Measurements from ENCODE around the gene ZNF770. TPM values are rescaled to one million over a fixed set of nuclear protein-coding genes. Genes with fewer than 3 reads are reported as not detected.

The ZNF770 gene
- total RNA-seq, 4 donors from 2014 or later, result 20.9 to 27.4 (median 24.2) TPM

DNA sequence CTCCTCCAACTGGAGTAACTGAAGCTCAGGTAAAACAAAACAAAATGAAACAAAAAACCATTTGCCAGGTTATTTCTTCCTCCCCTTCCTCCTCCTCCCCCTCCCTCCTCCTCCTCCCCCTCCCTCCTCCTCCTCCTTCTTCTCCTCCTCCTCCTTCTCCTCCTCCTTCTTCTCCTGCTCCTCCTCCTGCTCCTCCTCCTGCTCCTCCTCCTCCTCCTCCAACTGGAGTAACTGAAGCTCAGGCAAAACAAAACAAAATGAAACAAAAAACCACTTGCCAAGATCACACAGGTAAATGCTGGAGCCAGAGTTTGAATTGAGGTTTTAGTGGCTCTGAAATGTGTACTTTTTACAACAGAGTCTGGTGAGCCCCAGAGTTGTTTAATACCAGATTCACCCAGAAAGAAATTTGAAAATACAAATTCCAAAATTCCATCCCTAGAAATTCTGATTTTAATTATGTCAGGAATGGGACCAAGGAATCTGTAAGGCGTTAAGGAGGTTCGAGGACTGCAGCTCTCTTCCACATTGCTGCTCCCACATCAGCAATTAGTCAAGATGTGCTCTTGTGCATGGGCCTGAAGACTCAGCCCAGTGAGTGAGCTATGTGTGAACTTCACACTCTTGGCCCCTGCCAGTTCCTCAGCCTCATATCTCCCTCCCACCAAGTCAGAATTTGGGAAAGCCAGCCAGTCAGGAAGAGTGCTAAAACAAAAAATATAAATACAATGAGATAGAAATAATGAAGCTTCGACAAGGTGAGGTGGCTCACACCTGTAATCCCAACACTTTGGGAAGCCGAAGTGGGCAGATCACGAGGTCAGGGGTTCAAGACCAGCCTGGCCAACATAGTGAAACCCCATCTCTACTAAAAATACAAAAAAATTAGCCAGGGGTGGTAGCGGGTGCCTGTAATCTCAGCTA lies 31.6 kb upstream of the ZNF770 start:
- no peak for ATAC-seq
- H3K36me3 ChIP-seq, result no peaks in the 10 kb centered on the region
- H3K9me3 ChIP-seq, result no peaks in the 10 kb centered on the region
- H3K27ac ChIP-seq, result no peak overlapping the region
- no peaks in the 10 kb centered on the region for H3K27me3 ChIP-seq
- no peak overlapping the region for H3K4me3 ChIP-seq
- H3K4me1 ChIP-seq, result no peaks in the 10 kb centered on the region
- WGBS, 2 donors (ENCODE audit: low coverage in 1 of 2), result 80 to 82% methylated on average over 5 to 6 of the region's 6 CpGs
- TF ChIP-seq, protein P1, sequence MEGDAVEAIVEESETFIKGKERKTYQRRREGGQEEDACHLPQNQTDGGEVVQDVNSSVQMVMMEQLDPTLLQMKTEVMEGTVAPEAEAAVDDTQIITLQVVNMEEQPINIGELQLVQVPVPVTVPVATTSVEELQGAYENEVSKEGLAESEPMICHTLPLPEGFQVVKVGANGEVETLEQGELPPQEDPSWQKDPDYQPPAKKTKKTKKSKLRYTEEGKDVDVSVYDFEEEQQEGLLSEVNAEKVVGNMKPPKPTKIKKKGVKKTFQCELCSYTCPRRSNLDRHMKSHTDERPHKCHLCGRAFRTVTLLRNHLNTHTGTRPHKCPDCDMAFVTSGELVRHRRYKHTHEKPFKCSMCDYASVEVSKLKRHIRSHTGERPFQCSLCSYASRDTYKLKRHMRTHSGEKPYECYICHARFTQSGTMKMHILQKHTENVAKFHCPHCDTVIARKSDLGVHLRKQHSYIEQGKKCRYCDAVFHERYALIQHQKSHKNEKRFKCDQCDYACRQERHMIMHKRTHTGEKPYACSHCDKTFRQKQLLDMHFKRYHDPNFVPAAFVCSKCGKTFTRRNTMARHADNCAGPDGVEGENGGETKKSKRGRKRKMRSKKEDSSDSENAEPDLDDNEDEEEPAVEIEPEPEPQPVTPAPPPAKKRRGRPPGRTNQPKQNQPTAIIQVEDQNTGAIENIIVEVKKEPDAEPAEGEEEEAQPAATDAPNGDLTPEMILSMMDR (IDR thresholded peaks at IDR 0.05), result no peak
- TF ChIP-seq POLR2AphosphoS5 (IDR thresholded peaks at IDR 0.05) (no peak), EP300 (IDR thresholded peaks at IDR 0.05) (no peak), POLR2A (IDR thresholded peaks at IDR 0.05) (no peak)

DNA sequence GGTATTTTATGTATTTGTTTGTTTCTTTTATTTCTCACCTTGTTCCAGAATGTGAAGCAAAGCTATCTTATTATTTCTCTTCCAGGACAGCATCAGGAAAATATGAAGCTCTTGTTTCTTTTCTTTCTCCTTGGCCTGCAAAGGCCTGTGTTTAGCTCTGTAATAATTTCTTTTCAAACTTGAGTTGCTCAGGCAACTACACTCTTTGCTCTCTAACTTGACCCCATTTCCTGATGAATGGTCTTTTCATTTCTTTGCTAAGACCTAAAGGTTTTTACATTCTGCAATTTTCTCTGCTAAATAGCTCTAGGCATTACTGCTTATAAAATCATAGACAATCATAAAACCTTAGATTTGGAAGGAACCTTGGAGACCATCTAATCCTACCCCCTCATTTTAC lies 26.2 kb upstream of the ZNF770 start:
- ATAC-seq, result no peak
- peaks cover 0 to 7% (median 0%) of the 10 kb centered on the region in 3 donors for H3K4me1 ChIP-seq
- no peaks in the 10 kb centered on the region for H3K9me3 ChIP-seq
- no peaks in the 10 kb centered on the region for H3K36me3 ChIP-seq
- TF ChIP-seq, protein P1 (IDR thresholded peaks at IDR 0.05), result no peak
- no peak for TF ChIP-seq POLR2AphosphoS5 (IDR thresholded peaks at IDR 0.05)
- no peak for TF ChIP-seq POLR2A (IDR thresholded peaks at IDR 0.05)
- TF ChIP-seq EP300 (IDR thresholded peaks at IDR 0.05), result no peak
- H3K27me3 ChIP-seq, result no peaks in the 10 kb centered on the region
- H3K4me3 ChIP-seq, result no peak overlapping the region
- H3K27ac ChIP-seq, result no peak overlapping the region

- no peak overlapping the region for H3K27ac ChIP-seq
- H3K4me3 ChIP-seq, result no peak overlapping the region
- no peaks in the 10 kb centered on the region for H3K27me3 ChIP-seq
- H3K36me3 ChIP-seq, result no peaks in the 10 kb centered on the region
- H3K9me3 ChIP-seq, result no peaks in the 10 kb centered on the region
- no peak for TF ChIP-seq EP300 (IDR thresholded peaks at IDR 0.05)
- TF ChIP-seq, protein P1 (IDR thresholded peaks at IDR 0.05), result no peak
- no peak for TF ChIP-seq POLR2A (IDR thresholded peaks at IDR 0.05)
- TF ChIP-seq POLR2AphosphoS5 (IDR thresholded peaks at IDR 0.05), result no peak
- no peak for ATAC-seq
- 52 to 71% methylated on average over 2 to 4 of the region's 4 CpGs for WGBS, 2 donors (ENCODE audit: low coverage in 1 of 2)
- peaks cover 0 to 7% (median 0%) of the 10 kb centered on the region in 3 donors for H3K4me1 ChIP-seq
Observed at GRCh38 chr15:35013370-35013769, 25.3 kb upstream of the ZNF770 start.

DNA sequence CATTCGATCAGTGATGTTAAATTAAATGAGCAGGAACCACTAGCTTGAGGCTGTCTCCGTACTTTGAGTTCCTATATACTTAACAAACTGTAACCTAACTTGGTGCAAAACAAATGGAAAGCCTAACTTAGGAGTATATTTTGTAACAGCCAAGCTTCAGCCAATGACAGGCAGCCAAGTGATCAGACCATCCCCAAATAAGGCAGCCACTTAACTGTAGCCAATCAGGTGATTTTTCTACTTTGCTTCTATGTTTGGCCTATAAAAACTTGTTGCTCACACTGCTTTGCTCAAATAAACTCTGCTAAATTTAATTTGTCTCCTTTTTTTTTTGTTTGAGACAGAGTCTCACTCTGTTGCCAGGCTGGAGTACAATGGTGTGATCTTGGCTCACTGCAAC lies 19.3 kb upstream of the ZNF770 start:
- Histone ChIP-seq H3K36me3 (no peaks in the 10 kb centered on the region), H3K27me3 (no peaks in the 10 kb centered on the region), H3K4me1 (no peaks in the 10 kb centered on the region), H3K9me3 (no peaks in the 10 kb centered on the region), H3K4me3 (no peak overlapping the region), H3K27ac (no peak overlapping the region)
- WGBS, 2 donors (ENCODE audit: low coverage in 1 of 2), result 77 to 100% methylated on average over 2 of the region's 2 CpGs
- no peak for ATAC-seq
- TF ChIP-seq EP300 (IDR thresholded peaks at IDR 0.05) (no peak), POLR2AphosphoS5 (IDR thresholded peaks at IDR 0.05) (no peak)
- TF ChIP-seq, protein P1 (IDR thresholded peaks at IDR 0.05), result no peak

DNA sequence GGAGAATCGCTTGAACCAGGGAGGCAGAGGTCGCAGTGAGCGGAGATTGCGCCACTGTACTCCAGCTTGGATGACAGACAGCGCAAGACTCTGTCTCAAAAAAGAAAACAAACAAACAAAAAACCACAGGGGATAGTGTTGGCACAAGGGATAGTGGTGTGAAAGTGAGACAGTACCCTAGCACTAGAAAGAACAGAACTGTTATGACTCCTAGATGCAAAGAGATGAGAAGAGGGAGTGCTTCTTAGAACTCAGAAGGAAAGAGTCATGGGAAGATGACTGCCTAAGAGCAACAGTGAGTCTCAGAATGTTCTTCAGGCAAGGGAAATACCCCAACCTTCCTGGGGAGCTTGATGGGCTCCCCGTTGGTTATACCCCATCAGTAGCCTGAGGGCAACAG lies 17.8 kb upstream of the ZNF770 start:
- H3K4me1 ChIP-seq, result no peaks in the 10 kb centered on the region
- 92 to 93% methylated on average over 6 of the region's 6 CpGs for WGBS, 2 donors (ENCODE audit: low coverage in 1 of 2)
- no peak for TF ChIP-seq POLR2A (IDR thresholded peaks at IDR 0.05)
- no peak for TF ChIP-seq EP300 (IDR thresholded peaks at IDR 0.05)
- TF ChIP-seq POLR2AphosphoS5 (IDR thresholded peaks at IDR 0.05), result no peak
- TF ChIP-seq, protein P1 (IDR thresholded peaks at IDR 0.05), result no peak
- no peaks in the 10 kb centered on the region for H3K27me3 ChIP-seq
- no peak overlapping the region for H3K4me3 ChIP-seq
- ATAC-seq, result no peak
- H3K36me3 ChIP-seq, result no peaks in the 10 kb centered on the region
- H3K27ac ChIP-seq, result no peak overlapping the region
- H3K9me3 ChIP-seq, result no peaks in the 10 kb centered on the region
